IMR-90 (cell line): Measurements from ENCODE around the gene MAP2K5. TPM values are rescaled to one million over a fixed set of nuclear protein-coding genes. Genes with fewer than 3 reads are reported as not detected.

ENCODE experiments used
- ATAC-seq: fragments of 200-7000 bp; cut with Tn5 transposase; 2 replicates; pipeline ENCODE4 v1.9.1; 2020; ENCODE audit warnings: low read depth, mild to moderate bottlenecking, moderate library complexity
- BruUV-seq: library from RNA; stranded (reverse); fragments of 400-500 nt; replicated peaks from 2 replicates; lab custom pipeline; 2021; lab: Mats Ljungman, UMichigan
- CTCF ChIA-PET: fragments of 300-600 bp; formaldehyde crosslinking; extraction: SDS; loops from one replicate; lab custom pipeline; 2021; ENCODE audit warnings: antibody characterized with exemption; lab: Yijun Ruan, JAX
- POLR2A ChIA-PET: fragments of 300-600 bp; sonication (Branson Sonifier 250); formaldehyde crosslinking; loops from one replicate; lab custom pipeline; 2022; ENCODE audit warnings: antibody characterized with exemption; ENCODE audit not compliant: unreplicated experiment; lab: Charles Lee
- DNase-seq: peaks from one replicate; pipeline ENCODE4 v3.0.0; 2013
- H2AFZ ChIP-seq: replicated peaks from 2 replicates; pipeline ENCODE3; 2013; ENCODE audit warnings: low read length, mild to moderate bottlenecking; ENCODE audit not compliant: poor library complexity
- H2AK5ac ChIP-seq: 2 replicates; pipeline ENCODE4 v1.6.1; 2013; ENCODE audit warnings: low read depth, low read length, inconsistent platforms
- H2AK9ac ChIP-seq: replicated peaks from 2 replicates; pipeline ENCODE3; 2013; ENCODE audit warnings: mild to moderate bottlenecking, low read depth, low read length, moderate library complexity; ENCODE audit not compliant: poor library complexity
- H2BK120ac ChIP-seq: 2 replicates; pipeline ENCODE4 v1.6.1; 2013; ENCODE audit warnings: low read depth, low read length, inconsistent platforms
- H2BK15ac ChIP-seq: 3 replicates; pipeline ENCODE4 v1.6.1; 2013; ENCODE audit warnings: low read depth, low read length, inconsistent platforms
- H2BK20ac ChIP-seq: 2 replicates; pipeline ENCODE4 v1.6.1; 2013; ENCODE audit warnings: low read depth, mild to moderate bottlenecking, inconsistent platforms, low read length, moderate library complexity
- H2BK5ac ChIP-seq: 2 replicates; pipeline ENCODE4 v1.6.1; 2013; ENCODE audit warnings: mild to moderate bottlenecking, low read depth, low read length, inconsistent platforms; ENCODE audit not compliant: poor library complexity, severe bottlenecking
- H3K14ac ChIP-seq: replicated peaks from 2 replicates; pipeline ENCODE4 v1.6.1; 2013; ENCODE audit warnings: low read depth, low read length, inconsistent platforms
- H3K18ac ChIP-seq: 2 replicates; pipeline ENCODE4 v1.6.1; 2013; ENCODE audit warnings: low read depth, low read length, control low read depth
- H3K23ac ChIP-seq: 2 replicates; pipeline ENCODE4 v1.6.1; 2013; ENCODE audit warnings: low read depth, low read length, inconsistent platforms
- H3K27ac ChIP-seq: 2 replicates; pipeline ENCODE4 v1.5.1; 2013; ENCODE audit warnings: mild to moderate bottlenecking, control low read depth, low read length; ENCODE audit not compliant: insufficient read depth
- H3K27me3 ChIP-seq: 2 replicates; pipeline ENCODE4 v1.6.1; 2013; ENCODE audit warnings: low read length; ENCODE audit not compliant: control insufficient read depth, insufficient read depth
- H3K36me3 ChIP-seq: 2 replicates; pipeline ENCODE4 v1.6.1; 2013; ENCODE audit warnings: low read length, mixed read lengths; ENCODE audit not compliant: control insufficient read depth, insufficient read depth
- H3K4ac ChIP-seq: 2 replicates; pipeline ENCODE4 v1.6.1; 2013; ENCODE audit warnings: low read depth, low read length, inconsistent platforms
- H3K4me1 ChIP-seq: 2 replicates; pipeline ENCODE4 v1.6.1; 2013; ENCODE audit warnings: low read length, mixed read lengths; ENCODE audit not compliant: control insufficient read depth, insufficient read depth
- H3K4me2 ChIP-seq: 2 replicates; pipeline ENCODE4 v1.6.1; 2013; ENCODE audit warnings: low read depth, mild to moderate bottlenecking, control low read depth, low read length, moderate library complexity
- H3K4me3 ChIP-seq: 2 replicates; pipeline ENCODE4 v1.5.1; 2013; ENCODE audit warnings: low read depth, mild to moderate bottlenecking, control low read depth, low read length, moderate library complexity; ENCODE audit not compliant: insufficient read depth
- H3K56ac ChIP-seq: 2 replicates; pipeline ENCODE4 v1.6.1; 2013; ENCODE audit warnings: low read length, inconsistent platforms; ENCODE audit not compliant: insufficient read depth; ENCODE audit errors: extremely low read depth
- H3K79me1 ChIP-seq, 2 experiments: 2 replicates each; pipeline ENCODE4 v1.6.1; 2013; ENCODE audit warnings: low read length in 2 of 2, inconsistent platforms in 1 of 2, low read depth in 1 of 2
- H3K9ac ChIP-seq: 2 replicates; pipeline ENCODE4 v1.6.1; 2013; ENCODE audit warnings: low read depth, low read length, control low read depth
- H3K9me1 ChIP-seq: 2 replicates; pipeline ENCODE4 v1.6.1; 2013; ENCODE audit warnings: low read length, inconsistent platforms; ENCODE audit not compliant: insufficient read depth
- H3K9me3 ChIP-seq: 2 replicates; pipeline ENCODE4 v1.6.1; 2013; ENCODE audit warnings: low read length; ENCODE audit not compliant: control insufficient read depth, insufficient read depth
- H4K20me1 ChIP-seq: 2 replicates; pipeline ENCODE4 v1.6.1; 2013; ENCODE audit warnings: low read length, inconsistent platforms; ENCODE audit not compliant: insufficient read depth
- H4K5ac ChIP-seq: 2 replicates; pipeline ENCODE4 v1.6.1; 2013; ENCODE audit warnings: mild to moderate bottlenecking, low read depth, low read length, control low read depth
- H4K8ac ChIP-seq, 2 experiments: 2 replicates each; pipeline ENCODE4 v1.6.1; 2013; ENCODE audit warnings: low read depth in 2 of 2, low read length in 2 of 2, control low read depth in 1 of 2, inconsistent platforms in 1 of 2
- H4K91ac ChIP-seq: 2 replicates; pipeline ENCODE4 v1.6.1; 2013; ENCODE audit warnings: low read depth, low read length, inconsistent platforms; ENCODE audit not compliant: insufficient read depth
- BHLHE40 ChIP-seq: fragments of 150-350 bp; IDR thresholded peaks from 2 replicates; pipeline ENCODE4 v1.6.1; 2016; ENCODE audit warnings: mild to moderate bottlenecking, low read depth, low read length
- CEBPB ChIP-seq: IDR thresholded peaks from 2 replicates; pipeline ENCODE4 v1.6.1; 2012; ENCODE audit warnings: low read depth, low read length, improper control_type of control experiment
- CHD1 ChIP-seq: IDR thresholded peaks from 2 replicates; pipeline ENCODE4 v1.6.1; 2012; ENCODE audit warnings: low read depth, low read length, improper control_type of control experiment
- CTCF ChIP-seq: conservative IDR thresholded peaks from 2 replicates; pipeline ENCODE4 v1.5.1; 2012; ENCODE audit warnings: mild to moderate bottlenecking, low read depth, low read length, improper control_type of control experiment
- ELK1 ChIP-seq: fragments of 150-350 bp; IDR thresholded peaks from 2 replicates; pipeline ENCODE4 v1.6.1; 2016; ENCODE audit warnings: low read depth, mild to moderate bottlenecking, low read length, moderate library complexity, borderline replicate concordance
- FOS ChIP-seq: fragments of 150-350 bp; IDR thresholded peaks from 2 replicates; pipeline ENCODE4 v1.6.1; 2016; ENCODE audit warnings: low read depth, low read length
- MAFK ChIP-seq: IDR thresholded peaks from 2 replicates; pipeline ENCODE4 v1.6.1; 2012; ENCODE audit warnings: low read depth, low read length, improper control_type of control experiment
- MAZ ChIP-seq: IDR thresholded peaks from 2 replicates; pipeline ENCODE4 v1.6.1; 2012; ENCODE audit warnings: low read depth, mild to moderate bottlenecking, low read length, improper control_type of control experiment, moderate library complexity, borderline replicate concordance
- MXI1 ChIP-seq: IDR thresholded peaks from 2 replicates; pipeline ENCODE4 v1.6.1; 2012; ENCODE audit warnings: low read depth, mild to moderate bottlenecking, low read length, moderate library complexity, borderline replicate concordance
- NFE2L2 ChIP-seq: fragments of 150-350 bp; IDR thresholded peaks from 2 replicates; pipeline ENCODE4 v1.6.1; 2016; ENCODE audit warnings: low read depth, mild to moderate bottlenecking, low read length
- POLR2A ChIP-seq: IDR thresholded peaks from 2 replicates; pipeline ENCODE4 v1.6.1; 2012; ENCODE audit warnings: mild to moderate bottlenecking, low read depth, low read length
- RAD21 ChIP-seq: IDR thresholded peaks from 2 replicates; pipeline ENCODE4 v1.6.1; 2012; ENCODE audit warnings: low read length, improper control_type of control experiment
- RCOR1 ChIP-seq: IDR thresholded peaks from 2 replicates; pipeline ENCODE4 v1.6.1; 2012; ENCODE audit warnings: mild to moderate bottlenecking, low read length, improper control_type of control experiment; ENCODE audit not compliant: insufficient replicate concordance
- RFX5 ChIP-seq: IDR thresholded peaks from 2 replicates; pipeline ENCODE4 v1.8.0; 2012; ENCODE audit warnings: low read depth, mild to moderate bottlenecking, low read length, moderate library complexity
- SMC3 ChIP-seq: fragments of 150-350 bp; IDR thresholded peaks from 2 replicates; pipeline ENCODE4 v1.6.1; 2016; ENCODE audit warnings: low read depth, mild to moderate bottlenecking, antibody characterized with exemption, low read length, moderate library complexity
- USF2 ChIP-seq: fragments of 150-350 bp; IDR thresholded peaks from 2 replicates; pipeline ENCODE4 v1.6.1; 2017; ENCODE audit warnings: mild to moderate bottlenecking, antibody characterized with exemption, low read length, low read depth
- WGBS, 2 experiments: methylation state at CpG; one replicate each; pipeline versions ENCODE4 v1.1.5 to v1.1.7; 2013; ENCODE audit warnings: missing lambda C conversion rate in 2 of 2; ENCODE audit not compliant: insufficient read length in 1 of 2; ENCODE audit errors: extremely low coverage in 2 of 2; 5-methylcytosine and 5-hydroxymethylcytosine counted together
- dilution Hi-C: fragments of 300-500 bp; cut with HindIII; formaldehyde crosslinking; loops from one replicate; pipeline ENCODE4 v1.14.3; 2018; ENCODE audit warnings: low sequenced_read_pairs; ENCODE audit not compliant: unreplicated experiment
- in situ Hi-C: fragments of 300-500 bp; cut with MboI; formaldehyde crosslinking; loops from 3 replicates; pipeline ENCODE4 v1.14.3; 2019; ENCODE audit warnings: low sequenced_read_pairs, inconsistent platforms, mixed read lengths
- intact Hi-C: fragments of 100-400 bp; cut with micrococcal nuclease; formaldehyde crosslinking; loops from 2 replicates; pipeline ENCODE4 v1.10.0; 2022
- polyA plus RNA-seq, 3 experiments: library from polyadenylated mRNA; depleted of rRNA; stranded (reverse); fragments of >200 nt; gene quantifications; 2 replicates each; pipeline ENCODE4 v1.2.3, GENCODE V29; 2012; ENCODE audit warnings: low replicate concordance in 1 of 3
- total RNA-seq: library from RNA; depleted of rRNA; stranded (reverse); fragments of >200 nt; gene quantifications from 2 replicates; pipeline ENCODE4 v1.2.3, GENCODE V29; 2012

MAP2K5 gene
- total and polyA plus RNA-seq, 2 of the 4 experiments (the other 2 are of a cell fraction), result 1.6 to 6.1 TPM

GRCh38 chr15:67559576-67559975 is 17.1 kb downstream of the MAP2K5 start:
- Histone ChIP-seq H3K56ac (no peak overlapping the region), H3K27me3 (no peaks in the 10 kb centered on the region), H2BK15ac (no peak overlapping the region), H2AFZ (no peak overlapping the region), H3K4ac (no peak overlapping the region), H3K18ac (no peak overlapping the region), H3K14ac (no peak overlapping the region), H3K9ac (no peak overlapping the region), H3K9me1 (no peaks in the 10 kb centered on the region), H3K27ac (no peak overlapping the region), H2BK5ac (no peak overlapping the region), H2BK20ac (no peak overlapping the region), H4K8ac (no peak overlapping the region), H3K79me1 (peaks cover 3 to 7% of the 10 kb centered on the region in 2 experiments), H3K4me1 (no peaks in the 10 kb centered on the region), H3K23ac (no peak overlapping the region), H3K4me3 (no peak overlapping the region), H2BK120ac (no peak overlapping the region), H3K9me3 (no peaks in the 10 kb centered on the region), H2AK5ac (no peak overlapping the region), H4K20me1 (no peaks in the 10 kb centered on the region), H2AK9ac (no peak overlapping the region), H4K91ac (no peak overlapping the region), H3K36me3 (peaks cover 5% of the 10 kb centered on the region), H4K5ac (no peak overlapping the region), H3K4me2 (no peak overlapping the region)
- intact Hi-C loops (no loop called here), in situ Hi-C loops (no loop called here), dilution Hi-C loops (no loop called here)
- no peak for DNase-seq
- no CpG with 5 or more reads among the region's 2 CpGs for WGBS, 2 experiments
- no peak for ATAC-seq
- CTCF ChIA-PET, result no interaction called here
- BruUV-seq, result no TSS peak
- TF ChIP-seq SMC3, result no peak
- no peak for TF ChIP-seq ELK1
- TF ChIP-seq MXI1, result no peak
- TF ChIP-seq BHLHE40, result no peak
- no peak for TF ChIP-seq POLR2A
- TF ChIP-seq CHD1, result no peak
- no peak for TF ChIP-seq CEBPB
- TF ChIP-seq RAD21, result no peak
- TF ChIP-seq MAZ, result no peak
- TF ChIP-seq CTCF, result no peak
- TF ChIP-seq RFX5, result no peak
- no peak for TF ChIP-seq RCOR1
- TF ChIP-seq USF2, result no peak
- TF ChIP-seq FOS, result no peak
- no peak for TF ChIP-seq NFE2L2
- TF ChIP-seq MAFK, result no peak
- POLR2A ChIA-PET, result no interaction called here
